Activated CD4-positive, alpha-beta T cell treated with anti-CD3 and anti-CD28 coated beads, Interleukin-2, Interleukin-6, amounts not matched to agents 100 ng/mL and 50 ng/mL, durations not matched to agents 16 hours and 8 hours (primary cell): ENCODE data around the gene PRLR.

ENCODE experiments used
- DNase-seq: peaks from one replicate; pipeline ENCODE4 v3.0.0-alpha.2; 2020

PRLR gene

DNA sequence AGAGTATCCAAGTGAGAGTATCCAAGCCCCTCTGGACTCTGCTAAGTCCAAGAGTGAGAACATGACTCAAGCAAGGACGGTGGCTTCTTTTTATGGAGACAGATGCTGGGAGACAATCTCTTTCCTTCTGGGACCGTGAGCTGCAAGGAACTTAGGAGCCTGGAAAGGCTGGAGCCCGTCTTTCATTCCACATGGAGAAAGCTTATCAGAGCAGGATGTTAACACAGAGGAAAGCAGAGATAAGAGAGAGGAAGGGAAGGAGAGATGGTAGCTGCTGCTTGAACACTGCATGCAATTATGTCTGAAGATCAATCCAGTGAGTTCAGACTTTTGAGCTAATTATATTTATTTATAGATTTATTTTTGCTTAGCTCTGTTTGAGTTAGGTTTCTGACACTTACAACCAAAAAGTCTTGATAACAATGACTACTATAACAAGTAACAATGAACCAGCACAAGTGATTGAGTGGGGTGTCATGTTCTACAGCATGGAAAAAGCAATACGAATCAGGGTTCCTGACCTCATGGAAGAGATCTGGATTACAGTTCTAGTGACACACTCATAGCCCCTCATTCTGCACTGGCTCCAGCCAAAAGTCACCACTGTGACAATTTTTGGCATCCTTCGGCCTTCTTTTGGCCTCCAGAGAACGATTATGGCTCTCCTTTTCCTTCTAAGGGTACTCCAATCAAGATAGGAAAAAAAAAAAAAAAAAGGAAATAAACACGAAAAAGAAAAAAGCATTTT lies 71.5 kb downstream of the PRLR start:
- DNase-seq: no peak

- no peak for DNase-seq
Observed at GRCh38 chr5:35158204-35158603, 72.1 kb downstream of the PRLR start.

DNA sequence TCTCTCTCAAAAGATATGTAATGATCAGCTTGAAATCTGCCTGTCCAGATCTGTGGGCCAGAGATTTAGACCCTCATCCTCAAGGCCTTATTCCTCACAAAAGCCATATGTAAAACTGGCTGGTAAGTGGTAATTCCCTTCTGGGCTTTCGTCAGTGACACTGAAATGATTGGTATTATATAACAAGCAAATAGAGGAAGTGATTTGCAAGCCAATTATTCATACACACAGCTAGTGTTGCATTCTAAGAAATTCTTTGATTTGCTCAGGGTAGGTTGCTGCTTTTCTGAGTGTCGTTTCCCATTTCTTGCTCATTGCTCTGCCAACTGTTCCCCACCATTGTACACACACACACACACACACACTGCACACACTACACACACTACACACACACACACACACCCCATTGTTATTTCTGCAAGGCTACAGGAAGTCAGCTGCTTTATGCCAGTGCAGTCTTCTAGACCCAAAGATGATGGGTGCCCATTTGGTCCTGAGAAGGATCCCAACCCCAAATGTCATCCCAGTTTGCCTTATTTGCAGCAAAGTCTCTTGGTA lies 76.8 kb downstream of the PRLR start:
- DNase-seq: no peak

GRCh38 chr5:35152733-35153132 lies 77.6 kb downstream of the PRLR start:
- no peak for DNase-seq

DNA sequence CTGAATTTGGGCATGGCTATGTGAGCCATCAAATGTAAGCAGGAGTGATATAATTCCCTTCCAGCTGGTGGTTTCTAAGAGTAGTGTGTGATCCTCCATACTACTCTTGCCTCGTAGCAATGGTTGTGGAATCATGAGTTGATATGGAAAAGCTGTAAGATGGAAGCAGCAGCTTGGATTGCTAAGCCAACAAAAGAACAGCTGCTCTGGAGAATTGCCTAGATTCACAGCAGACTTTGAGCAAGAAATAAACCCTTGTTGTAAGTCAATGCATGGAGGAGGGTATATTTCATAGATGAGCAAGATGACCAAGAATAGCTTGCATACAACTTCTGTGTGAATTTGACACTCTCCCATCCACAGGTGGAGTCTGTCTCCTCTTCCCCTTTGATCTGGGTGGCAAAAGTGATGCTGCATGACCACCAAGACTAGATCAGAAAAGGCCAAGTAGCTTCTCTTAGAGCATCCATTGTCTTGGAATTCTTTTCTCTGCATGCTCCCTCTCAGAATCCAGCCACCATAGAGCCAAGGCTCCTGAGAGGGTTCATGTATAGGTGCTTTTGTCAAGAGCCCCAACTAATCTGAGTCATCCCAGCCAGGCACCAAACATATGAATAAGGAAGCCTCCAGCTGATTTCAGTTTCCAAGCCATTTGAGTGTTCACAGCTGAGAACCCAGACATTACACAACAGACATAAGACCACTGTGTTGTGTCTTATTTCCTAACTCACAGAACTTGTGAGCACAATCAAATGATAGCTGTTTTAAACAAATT lies 79.0 kb downstream of the PRLR start:
- DNase-seq: no peak

- DNase-seq: no peak
Observed at GRCh38 chr5:35149041-35149440, 81.2 kb downstream of the PRLR start.

DNA sequence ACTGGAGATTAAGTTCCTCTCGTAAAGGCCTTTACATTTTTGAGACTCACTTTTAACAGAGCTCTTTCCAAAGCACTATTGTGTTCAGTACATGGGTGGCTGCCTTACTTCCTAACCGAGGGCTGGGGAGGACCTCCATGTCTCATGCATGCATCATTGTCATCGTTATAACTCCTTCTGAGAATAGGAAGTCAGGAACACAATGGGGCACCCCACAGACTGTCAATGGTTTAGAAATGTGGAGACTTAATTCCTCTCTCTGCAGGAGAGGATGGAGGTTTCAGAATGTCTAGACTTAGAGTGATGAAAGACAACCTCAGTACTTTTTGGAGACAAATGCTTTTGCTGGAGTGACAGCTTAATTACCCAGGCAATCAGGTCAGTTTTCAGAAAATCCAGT lies 83.9 kb downstream of the PRLR start:
- DNase-seq: no peak

DNA sequence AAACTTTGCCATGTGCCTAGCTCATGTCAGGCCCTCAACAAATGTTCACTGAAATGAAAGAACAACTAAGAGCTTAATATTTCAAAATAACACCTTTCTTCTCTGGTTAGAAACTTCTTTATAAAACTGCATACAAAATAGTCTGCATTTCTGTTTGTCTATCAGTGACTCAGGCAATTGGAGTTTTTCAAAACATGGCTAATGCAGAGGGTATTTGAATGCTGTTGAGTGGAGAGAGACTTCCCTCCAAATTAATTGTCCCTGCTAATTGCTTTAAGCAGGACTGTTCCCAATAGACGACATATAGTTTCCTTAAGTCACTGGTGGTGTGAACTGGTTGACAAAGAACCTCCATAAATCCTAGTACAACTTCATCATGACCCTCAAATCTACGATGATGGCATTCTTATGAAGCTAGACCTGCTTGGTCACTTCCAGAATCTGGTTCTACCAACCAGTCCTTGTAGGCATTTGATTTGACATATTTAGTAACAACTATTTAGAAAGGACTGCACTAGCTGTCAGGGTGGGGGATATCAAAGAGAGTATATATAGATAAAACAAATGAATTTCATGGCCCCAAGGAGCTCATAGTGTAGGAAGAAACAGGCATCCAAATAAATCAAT lies 84.5 kb downstream of the PRLR start:
- DNase-seq: no peak

DNA sequence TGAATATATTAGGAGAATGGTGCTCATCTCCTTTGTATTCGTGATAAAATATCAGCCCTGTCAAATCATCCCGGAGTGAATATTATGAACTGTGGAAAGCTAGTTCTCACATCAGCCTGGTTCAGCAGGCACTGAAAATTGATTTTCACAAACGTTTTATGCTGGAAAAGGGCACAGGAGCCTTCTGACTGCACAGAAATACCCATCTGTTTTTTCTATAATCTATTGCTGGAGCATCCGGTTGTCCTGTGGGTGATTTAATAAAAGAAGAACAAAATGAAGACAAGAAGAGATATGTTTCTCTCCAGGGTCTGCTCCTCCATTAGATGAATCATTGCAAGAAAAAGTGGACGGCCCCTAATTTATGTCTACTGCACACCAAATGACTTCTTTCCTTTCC lies 85.3 kb downstream of the PRLR start:
- DNase-seq: no peak

GRCh38 chr5:35143841-35144240 lies 86.4 kb downstream of the PRLR start:
- DNase-seq: no peak

DNA sequence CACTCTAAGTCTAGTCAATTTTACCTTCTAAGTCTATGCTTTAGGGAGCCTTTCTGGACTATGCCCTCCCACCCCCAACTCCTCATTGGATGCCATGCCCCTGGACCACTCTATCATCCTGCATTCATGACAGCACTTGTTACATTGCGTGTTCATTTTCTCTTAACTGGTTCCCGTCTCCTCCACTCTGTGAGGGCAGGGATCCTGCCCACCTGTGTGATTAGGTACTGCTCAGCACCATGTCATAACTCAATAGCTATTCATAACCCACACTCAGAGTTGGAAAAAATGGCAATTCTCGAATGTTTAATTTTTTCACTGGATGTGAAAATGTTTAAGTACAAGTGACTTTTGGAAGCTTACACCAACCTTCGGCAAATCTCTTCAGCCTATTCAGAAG lies 88.5 kb downstream of the PRLR start:
- DNase-seq: no peak

DNA sequence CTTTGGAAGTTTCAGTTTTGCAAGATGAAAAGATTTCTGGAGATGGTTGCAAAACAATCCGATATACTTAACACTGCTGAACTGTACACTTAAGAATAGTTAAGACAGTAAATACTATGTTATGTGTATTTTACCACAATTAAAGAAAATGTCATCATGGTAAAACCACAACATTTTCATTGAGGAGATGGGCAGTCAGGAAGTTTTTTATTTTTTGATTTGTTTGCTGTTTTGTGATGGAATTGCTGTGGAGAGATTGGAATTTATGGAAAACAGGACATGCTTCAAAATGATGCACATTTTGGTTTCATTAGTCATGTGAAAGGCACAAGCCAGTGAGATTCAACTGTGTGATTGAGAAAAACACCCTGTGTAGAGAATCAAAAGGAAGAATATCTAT lies 92.1 kb downstream of the PRLR start:
- no peak for DNase-seq

DNA sequence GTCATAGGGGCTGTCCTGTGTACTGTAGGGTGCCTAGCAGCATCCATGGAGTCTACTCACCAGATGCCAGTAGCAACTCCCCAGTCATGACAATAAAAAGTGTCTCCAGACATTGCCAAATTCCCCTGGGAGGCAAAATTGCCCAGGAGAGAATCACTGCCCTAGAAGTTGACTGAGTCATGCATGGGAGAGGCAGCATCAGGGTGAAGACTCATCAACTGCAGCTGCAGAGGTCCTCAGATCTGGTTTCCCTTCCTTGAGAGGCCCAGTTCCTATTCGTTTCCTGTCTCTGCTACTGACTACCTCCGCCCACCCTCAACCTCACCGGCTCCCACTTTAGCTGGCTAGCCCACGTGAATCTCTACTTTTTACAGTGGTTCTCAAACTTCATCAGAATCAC lies 93.9 kb downstream of the PRLR start:
- DNase-seq: no peak

DNA sequence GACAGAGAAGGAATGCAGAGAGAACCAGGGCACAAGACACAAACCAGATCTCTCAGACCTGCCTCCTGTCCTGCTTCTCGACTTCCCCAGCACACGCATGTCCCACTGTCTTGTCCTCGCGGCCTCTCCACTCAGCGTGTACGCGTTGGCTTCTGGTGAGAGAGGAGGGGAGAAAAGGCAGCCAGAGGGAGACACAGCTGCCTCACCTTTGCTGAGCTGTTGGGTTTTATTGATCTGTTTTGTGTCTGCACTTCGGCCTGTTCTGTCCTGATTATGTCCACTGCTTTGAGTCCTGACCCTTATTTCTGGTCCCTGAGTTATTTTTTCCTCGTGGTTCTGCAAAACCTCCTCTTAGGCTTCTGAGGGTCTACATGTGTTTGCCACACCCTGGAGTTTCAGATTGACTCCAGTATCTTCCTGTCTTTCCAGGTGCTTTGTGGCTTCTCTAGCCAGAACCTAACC lies 95.0 kb downstream of the PRLR start:
- no peak for DNase-seq

- DNase-seq: no peak
Observed at GRCh38 chr5:35134278-35135030, 95.8 kb downstream of the PRLR start.

GRCh38 chr5:35133186-35133585 lies 97.1 kb downstream of the PRLR start:
- no peak for DNase-seq

DNA sequence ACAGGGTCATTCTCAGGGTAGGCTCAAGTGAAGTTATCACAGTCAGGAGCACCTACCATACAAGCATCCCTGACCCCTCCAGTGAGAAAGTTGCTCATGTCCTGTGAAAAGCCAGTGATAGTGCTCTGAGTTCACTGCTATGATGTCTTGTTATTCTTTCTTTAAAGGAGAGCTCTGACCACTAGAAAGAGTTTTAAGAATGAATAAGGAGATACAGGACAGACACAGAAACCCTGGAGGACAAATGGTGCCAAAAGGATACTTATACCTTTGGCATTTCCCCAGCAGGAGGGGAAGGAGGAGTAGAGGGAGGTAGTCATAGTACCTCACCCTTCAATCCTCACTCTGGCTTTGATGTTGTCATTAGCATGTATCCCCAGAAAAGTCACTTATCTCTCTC lies 98.6 kb downstream of the PRLR start:
- no peak for DNase-seq

DNA sequence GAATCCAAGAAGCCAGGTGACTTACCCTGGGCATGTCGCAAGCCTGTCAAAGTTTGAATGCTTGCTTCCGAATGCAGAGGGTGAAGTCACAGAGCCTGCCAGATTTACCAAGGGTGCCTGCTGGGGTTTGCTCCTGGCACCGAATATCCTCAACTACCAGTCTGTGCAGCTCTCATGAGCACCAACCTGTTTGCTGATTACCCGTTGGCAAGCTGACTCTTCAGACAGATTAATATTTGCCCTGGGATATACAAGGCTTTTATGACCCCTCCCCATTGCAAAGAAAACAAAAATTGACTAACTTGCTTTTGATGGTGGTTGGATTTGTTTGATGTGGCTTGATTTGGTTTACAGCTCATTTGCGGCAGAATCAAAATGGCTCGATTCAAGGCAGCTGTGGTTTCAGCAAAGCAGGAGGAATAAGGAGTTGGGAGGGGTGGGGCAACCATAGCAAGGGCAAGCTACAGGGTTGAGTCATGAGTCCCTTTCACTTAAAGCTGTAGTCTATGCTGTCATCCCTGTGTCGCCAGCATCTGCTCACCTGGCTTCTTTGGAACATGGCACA lies 100.3 kb downstream of the PRLR start:
- peak; percentile 82 for DNase-seq

GRCh38 chr5:35129276-35129675 lies 101.0 kb downstream of the PRLR start:
- DNase-seq: no peak

- DNase-seq: no peak
Observed at GRCh38 chr5:35127006-35127405, 103.3 kb downstream of the PRLR start.

- no peak for DNase-seq
Observed at GRCh38 chr5:35125746-35126145, 104.5 kb downstream of the PRLR start.

GRCh38 chr5:35124932-35125331 lies 105.4 kb downstream of the PRLR start:
- DNase-seq: no peak

DNA sequence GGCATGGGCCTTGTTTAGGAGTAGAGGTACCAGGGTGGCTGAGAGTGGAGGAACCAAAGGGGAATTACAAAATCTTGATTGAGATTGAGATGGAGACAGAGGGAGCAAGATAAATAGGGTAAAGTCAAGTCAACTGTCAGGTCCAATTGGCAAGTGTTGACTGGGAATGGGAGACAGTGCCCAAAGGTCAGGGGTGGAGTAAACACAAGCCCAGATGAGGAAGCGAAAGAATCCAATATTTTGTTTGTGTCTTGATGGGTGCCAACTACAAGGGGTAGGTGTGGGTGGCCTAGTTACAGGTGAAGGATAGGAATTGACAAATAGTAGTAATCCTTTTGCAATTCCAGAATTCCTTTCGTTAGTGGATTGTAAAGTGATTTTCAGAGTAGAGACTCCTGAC lies 107.5 kb downstream of the PRLR start:
- DNase-seq: no peak
